K562 (cell line): ENCODE results near the gene FAM53B. TPM values are rescaled to one million over a fixed set of nuclear protein-coding genes. Genes with fewer than 3 reads are reported as not detected.

Experiments
- ATAC-seq: fragments of 200-7000 bp; cut with Tn5 transposase; 3 replicates; pipeline ENCODE4 v1.9.1; 2020; ENCODE audit warnings: moderate library complexity
- BruUV-seq: library from RNA; stranded (reverse); fragments of 400-500 nt; replicated peaks from 2 replicates; lab custom pipeline; 2021; lab: Mats Ljungman, UMichigan
- CTCF ChIA-PET: fragments of 300-600 bp; formaldehyde crosslinking; extraction: SDS; loops from one replicate; lab custom pipeline; 2021; ENCODE audit warnings: low intra/inter-chr PET ratio; lab: Yijun Ruan, JAX
- POLR2A ChIA-PET: fragments of 300-600, 350-650 bp; sonication (Branson Sonifier 250); formaldehyde crosslinking; extraction: SDS; loops from one replicate; lab custom pipeline; 2021; ENCODE audit warnings: antibody characterized with exemption, inconsistent platforms; lab: Yijun Ruan, JAX
- DNase-seq, 4 experiments: peaks; one replicate each; pipeline versions ENCODE4 v3.0.0 to v3.0.0-alpha.2; 2011 to 2018; ENCODE audit warnings: low spot score in 3 of 4, mixed read lengths in 3 of 4; ENCODE audit errors: extremely low read depth in 1 of 4
- FAIRE-seq: peaks from 2 replicates; lab custom pipeline; 2011; peaks lifted over from hg19 to GRCh38; lab: Jason Lieb, UNC
- H2AFZ ChIP-seq: 2 replicates; pipeline ENCODE4 v1.6.0; 2011; ENCODE audit warnings: low read depth, low read length, control low read depth, inconsistent platforms
- H3K27ac ChIP-seq: fragments of 200-600 bp; 3 replicates; pipeline ENCODE4 v1.8.0; 2011; ENCODE audit warnings: low read depth, mild to moderate bottlenecking, control low read depth, inconsistent platforms, low read length, moderate library complexity, mixed read lengths; ENCODE audit errors: extremely low read depth
- H3K27me3 ChIP-seq, 2 experiments: fragments of 300-600 bp in 1 of 2; 2 replicates in 1 of 2; 3 replicates in 1 of 2; pipeline versions ENCODE4 v1.6.0 to v1.8.0; 2011; ENCODE audit warnings: inconsistent platforms in 2 of 2, low read length in 2 of 2, mild to moderate bottlenecking in 1 of 2, mixed read lengths in 1 of 2, moderate library complexity in 1 of 2; ENCODE audit not compliant: control insufficient read depth in 2 of 2, insufficient read depth in 2 of 2
- H3K36me3 ChIP-seq: fragments of 300-600 bp; 3 replicates; pipeline ENCODE4 v1.8.0; 2011; ENCODE audit warnings: mild to moderate bottlenecking, low read length, inconsistent platforms; ENCODE audit not compliant: control insufficient read depth, insufficient read depth
- H3K4me1 ChIP-seq, 2 experiments: fragments of 200-600 bp in 1 of 2; replicated peaks in 1 of 2; 2 replicates in 1 of 2; 3 replicates in 1 of 2; pipeline versions ENCODE4 v1.5.1 to v1.8.0; 2011; ENCODE audit warnings: inconsistent platforms in 2 of 2, low read length in 2 of 2, mild to moderate bottlenecking in 1 of 2, mixed read lengths in 1 of 2, moderate library complexity in 1 of 2; ENCODE audit not compliant: control insufficient read depth in 2 of 2, insufficient read depth in 2 of 2
- H3K4me2 ChIP-seq: 2 replicates; pipeline ENCODE4 v1.6.1; 2011; ENCODE audit warnings: low read length, control low read depth, inconsistent platforms, mixed read lengths; ENCODE audit not compliant: insufficient read depth
- H3K4me3 ChIP-seq: fragments of 200-600 bp; sonication (generic), shearing (Covaris generic); 2 replicates; pipeline ENCODE4 v1.5.1; 2016; ENCODE audit warnings: control low read depth, inconsistent platforms
- H3K79me2 ChIP-seq: fragments of 200-600 bp; 3 replicates; pipeline ENCODE4 v1.8.0; 2011; ENCODE audit warnings: low read length, inconsistent platforms; ENCODE audit not compliant: control insufficient read depth, insufficient read depth
- H3K9ac ChIP-seq, 2 experiments: 2 replicates each; pipeline versions ENCODE4 v1.6.0 to v1.6.1; 2011; ENCODE audit warnings: low read depth in 2 of 2, low read length in 2 of 2, control low read depth in 1 of 2, inconsistent platforms in 1 of 2, mild to moderate bottlenecking in 1 of 2, mixed read lengths in 1 of 2; ENCODE audit not compliant: insufficient read depth in 1 of 2
- H3K9me1 ChIP-seq: one replicate; pipeline ENCODE4 v1.6.0; 2011; ENCODE audit warnings: inconsistent platforms, mild to moderate bottlenecking, low read length, moderate library complexity; ENCODE audit not compliant: control insufficient read depth, insufficient read depth
- H3K9me3 ChIP-seq: replicated peaks from 2 replicates; pipeline ENCODE4 v1.5.1; 2011; ENCODE audit warnings: low read depth, low read length, inconsistent platforms; ENCODE audit not compliant: control insufficient read depth, insufficient read depth
- H4K20me1 ChIP-seq: replicated peaks from 2 replicates; pipeline ENCODE4 v1.6.1; 2011; ENCODE audit warnings: low read length, inconsistent platforms, mixed read lengths; ENCODE audit not compliant: control insufficient read depth, insufficient read depth
- FOXP4 ChIP-seq: sonication (generic); formaldehyde crosslinking; IDR thresholded peaks from 2 replicates; pipeline ENCODE4 v1.8.0; 2022; ENCODE audit warnings: mild to moderate bottlenecking, missing genetic modification reagents, borderline replicate concordance
- RBM14 ChIP-seq: fragments of 200-400 bp; formaldehyde crosslinking; IDR thresholded peaks from 2 replicates; pipeline ENCODE4 v1.6.1; 2018; ENCODE audit warnings: low read depth, mild to moderate bottlenecking, low read length, moderate library complexity, borderline replicate concordance; ENCODE audit not compliant: insufficient read depth
- RBM22 ChIP-seq: fragments of 200-400 bp; formaldehyde crosslinking; IDR thresholded peaks from 2 replicates; pipeline ENCODE4 v1.6.1; 2018; ENCODE audit warnings: low read length, low read depth; ENCODE audit not compliant: poor library complexity, severe bottlenecking
- ZNF518B ChIP-seq: fragments of 250-450 bp; sonication (Bioruptor Pico); IDR thresholded peaks from 2 replicates; pipeline ENCODE4 v1.5.0; 2021; ENCODE audit warnings: mild to moderate bottlenecking, moderate library complexity
- ZNF76 ChIP-seq: fragments of 250-450 bp; sonication (Bioruptor Pico); IDR thresholded peaks from 2 replicates; pipeline ENCODE4 v1.4.0; 2020; ENCODE audit warnings: mild to moderate bottlenecking, moderate library complexity, borderline replicate concordance
- ZZZ3 ChIP-seq: fragments of 450-650 bp; IDR thresholded peaks from 2 replicates; pipeline ENCODE4 v1.6.1; 2016; ENCODE audit warnings: antibody characterized with exemption, mild to moderate bottlenecking, moderate library complexity
- WGBS: fragments of 100-300 bp; shearing (Covaris generic); methylation state at CpG from one replicate; pipeline ENCODE4 v1.1.6; 2016; ENCODE audit warnings: low coverage, mixed read lengths; ENCODE audit not compliant: insufficient coverage; ENCODE audit errors: missing lambda C conversion rate; 5-methylcytosine and 5-hydroxymethylcytosine counted together
- in situ Hi-C: fragments of 300-500 bp; cut with MboI; formaldehyde crosslinking; loops from 4 replicates; pipeline ENCODE4 v1.15.0; 2018; ENCODE audit warnings: inconsistent platforms, mixed read lengths
- intact Hi-C: fragments of 100-400 bp; cut with micrococcal nuclease; formaldehyde crosslinking; loops from 2 replicates; pipeline ENCODE4 v1.14.2; 2022
- polyA plus RNA-seq, 8 experiments: library from polyadenylated mRNA; depleted of rRNA in 4 of 8; stranded (reverse) in 5 of 8; unstranded in 3 of 8; fragments of >200 nt; fragmentation: Nextera tagmentation in 2 of 8; fragmentation: Illumina TruSeq in 1 of 8; extraction: Ambion mirVana in 2 of 8; extraction: Trizol in 1 of 8; gene quantifications; 2 replicates each; pipeline versions ENCODE4 v1.2.1 to v1.2.3, GENCODE V29; 2011 to 2014; ENCODE audit warnings: inconsistent platforms in 1 of 8, missing spikeins in 1 of 8
- total RNA-seq, 7 experiments: library from RNA; depleted of rRNA in 6 of 7; stranded (reverse); fragments of >200 nt in 6 of 7; fragmentation: Illumina TruSeq in 2 of 7; extraction: Trizol in 2 of 7; gene quantifications; 2 replicates each; pipeline versions ENCODE4 v1.2.1 to v1.2.3, GENCODE V29; 2011 to 2021; ENCODE audit warnings: low replicate concordance in 1 of 7

The FAM53B gene
- total and polyA plus RNA-seq, 9 of the 15 experiments (the other 6 are each of a cell fraction or from before 2014, with no cell fraction given): 0.03 to 16.5 (median 5.0) TPM

GRCh38 chr10:124605856-124606812, 138.0 kb downstream of the FAM53B start:
- intact Hi-C loops: no loop called here
- H2AFZ ChIP-seq: no peak overlapping the region
- no peak for FAIRE-seq
- H3K27me3 ChIP-seq: no peaks in the 10 kb centered on the region
- in situ Hi-C loops: no loop called here
- TF ChIP-seq FOXP4 (CRISPR knock-in tag): no peak
- no peak for TF ChIP-seq RBM14
- no peak for TF ChIP-seq ZNF76 (CRISPR knock-in tag)
- no peak for TF ChIP-seq RBM22
- TF ChIP-seq ZNF518B (CRISPR knock-in tag): no peak
- no peak for TF ChIP-seq ZZZ3
- WGBS: 33% methylated on average over 4 of the region's 31 CpGs
- no peak overlapping the region for H3K27ac ChIP-seq
- no peak for ATAC-seq
- H3K9me1 ChIP-seq: peaks cover 3% of the 10 kb centered on the region
- H3K9ac ChIP-seq: no peak overlapping the region; a peak in 1 of 4 replicates
- peaks cover 0 to 40% of the 10 kb centered on the region in 2 experiments; a peak in 2 of 5 replicates for H3K4me1 ChIP-seq
- H3K79me2 ChIP-seq: no peaks in the 10 kb centered on the region
- DNase-seq: no peak
- POLR2A ChIA-PET: interaction anchor here (0.6 kb wide), 2 partner anchors 60 to 128 kb away, joined by 3 read pairs; no protein-coding TSS in a partner anchor
- no TSS peak for BruUV-seq
- CTCF ChIA-PET: no interaction called here
- no peak overlapping the region for H3K4me2 ChIP-seq
- H3K9me3 ChIP-seq: no peaks in the 10 kb centered on the region
- no peak overlapping the region for H3K4me3 ChIP-seq
- H4K20me1 ChIP-seq: no peaks in the 10 kb centered on the region
- H3K36me3 ChIP-seq: no peaks in the 10 kb centered on the region
